Activated naive CD4-positive, alpha-beta T cell treated with anti-CD3 and anti-CD28 coated beads, Interleukin-2, amount 50 U/mL, for 72 hours (primary cell): Measurements from ENCODE around the gene DNM3. TPM values are rescaled to one million over a fixed set of nuclear protein-coding genes. Genes with fewer than 3 reads are reported as not detected.
"Not testable (repeated sequence)": the region's sequence is repeated elsewhere in the genome, so short reads cannot be mapped to it uniquely, and the experiment has no call there.

Experiments used
- ATAC-seq, 2 donors: fragments of 150-1000 bp; cut with Tn5 transposase; 2 replicates each; pipeline ENCODE4 v1.10.0; 2021; ENCODE audit warnings: mild to moderate bottlenecking in 2 of 2, moderate library complexity in 2 of 2
- DNase-seq, 2 donors: peaks; one replicate each; pipeline ENCODE4 v3.0.0; 2021 to 2022; ENCODE audit warnings: low spot score in 2 of 2
- H3K27ac Mint-ChIP-seq, 2 donors: one replicate each; pipeline ENCODE4 v1.8.0; 2022; ENCODE audit warnings: mild to moderate bottlenecking in 2 of 2, mixed read lengths in 2 of 2
- H3K36me3 Mint-ChIP-seq, 2 donors: one replicate each; pipeline ENCODE4 v1.8.0; 2022; ENCODE audit warnings: mixed read lengths in 2 of 2
- H3K9me3 Mint-ChIP-seq, 2 donors: one replicate each; pipeline ENCODE4 v1.8.0; 2022; ENCODE audit warnings: mixed read lengths in 2 of 2
- total RNA-seq, 2 donors: library from RNA; stranded (reverse); gene quantifications; one replicate each; pipeline ENCODE4 v1.2.3, GENCODE V29; 2022

Gene DNM3
- total RNA-seq = 1 to 10 TPM; 2.6 to 4.5 TPM

DNA sequence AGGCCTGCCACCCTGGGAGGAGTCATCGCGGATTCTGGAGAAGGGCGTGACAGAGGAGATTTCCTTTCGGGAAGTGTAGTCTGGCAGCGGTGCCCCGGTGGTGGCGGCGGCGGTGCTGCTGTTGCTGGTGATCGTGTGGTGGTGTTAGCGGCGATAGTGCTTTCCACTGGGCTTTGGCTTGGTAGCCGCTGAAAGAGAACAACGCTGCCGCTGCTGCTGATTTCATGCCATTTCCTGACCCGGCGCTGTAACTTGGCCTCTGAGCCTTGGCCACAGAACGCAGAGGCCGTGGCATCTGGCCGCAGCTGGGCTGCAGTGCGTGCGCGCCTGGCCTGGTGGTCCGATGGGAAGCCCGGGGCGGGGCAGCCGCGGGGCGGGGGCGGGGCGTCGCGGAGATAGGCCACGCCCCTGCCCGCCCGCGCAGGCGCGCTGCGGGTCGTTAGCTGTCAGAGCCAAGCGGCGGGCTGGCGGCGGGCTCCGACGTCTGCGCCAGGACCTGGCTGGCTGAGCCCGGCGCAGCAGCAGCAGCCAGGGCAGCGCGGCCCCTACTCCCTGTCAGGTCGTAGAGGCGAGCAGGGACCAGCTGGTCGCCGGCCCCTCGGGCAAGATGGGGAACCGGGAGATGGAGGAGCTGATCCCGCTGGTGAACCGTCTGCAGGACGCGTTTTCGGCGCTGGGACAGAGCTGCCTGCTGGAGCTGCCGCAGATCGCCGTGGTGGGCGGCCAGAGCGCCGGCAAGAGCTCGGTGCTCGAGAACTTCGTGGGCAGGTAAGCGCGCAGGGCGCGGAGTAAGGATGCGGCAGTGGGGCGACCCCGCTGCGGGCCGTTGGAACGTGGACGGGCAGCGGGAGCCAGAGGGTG is at the start of gene DNM3:
Gene DNM3 (plus strand): TSS at position 449 of the 861 bp plus-strand sequence. CDS start 159 bp downstream, at position 608.
- DNase-seq (peak; percentile 80 to 88), ATAC-seq (peak; percentile 93 to 95)
- H3K27ac Mint-ChIP-seq = peak within 1 kb of the TSS; percentile 61 to 79
- H3K9me3 Mint-ChIP-seq = no peaks in the 10 kb centered on the region
- peaks cover 0 to 7% of the 10 kb centered on the region in 2 donors for H3K36me3 Mint-ChIP-seq

DNA sequence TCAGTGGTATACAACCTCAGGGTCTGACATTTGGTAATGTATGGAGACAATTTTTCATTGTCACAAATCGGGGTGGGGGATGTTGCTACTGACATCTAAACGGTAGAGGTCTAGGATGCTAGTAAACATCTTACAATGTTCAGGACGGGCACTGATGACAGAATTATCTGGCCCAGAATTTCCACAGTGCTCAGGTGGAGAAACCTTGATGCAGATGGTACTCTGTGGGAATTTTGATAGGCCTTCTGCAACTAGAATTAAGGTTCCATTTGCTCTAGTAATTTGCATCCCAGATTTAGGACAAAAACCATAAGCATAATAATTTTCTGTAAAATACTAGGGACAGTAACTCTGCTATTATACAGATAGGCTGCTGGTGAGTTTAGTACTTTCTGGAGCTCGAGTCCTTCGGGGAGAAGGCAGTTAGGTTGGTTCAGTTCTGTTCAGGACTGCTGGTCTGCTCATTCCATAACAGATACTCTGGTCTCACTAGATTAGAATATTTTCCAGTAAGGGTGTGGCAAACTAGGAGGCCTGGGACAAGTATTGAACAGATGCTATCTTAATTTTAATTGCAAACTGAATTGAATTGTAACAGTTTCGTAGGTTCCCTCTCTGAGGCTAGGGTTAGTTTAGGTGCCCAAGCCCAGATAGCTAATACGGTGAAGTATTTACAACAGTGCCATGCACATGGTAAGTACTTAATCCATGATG is 48.5 kb upstream of the DNM3 start:
- no peak for ATAC-seq
- Mint-ChIP-seq H3K36me3 (peaks cover 49 to 72% of the 10 kb centered on the region in 2 donors), H3K9me3 (peaks cover 3 to 4% of the 10 kb centered on the region in 2 donors), H3K27ac (peak overlapping the region; percentile 44 to 88)
- DNase-seq = no peak

DNA sequence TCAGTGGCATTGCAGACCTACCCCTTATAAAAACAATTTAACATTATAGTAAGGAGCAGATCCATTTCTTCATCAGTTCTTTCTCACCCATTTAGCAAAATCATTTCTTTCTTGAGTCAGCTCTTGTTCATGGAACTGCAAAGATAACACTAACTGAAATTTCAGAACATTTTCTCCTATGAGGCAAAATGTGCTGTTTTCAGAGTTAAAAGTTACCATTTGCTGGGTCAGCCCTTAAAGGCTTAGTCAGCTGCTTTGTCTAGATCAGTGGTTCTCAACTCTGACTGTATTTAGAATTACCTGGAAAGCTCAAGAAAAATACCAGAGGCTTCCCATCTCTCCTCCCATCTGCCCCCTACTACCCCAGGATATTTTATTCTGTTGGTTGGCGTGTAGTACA is 47.7 kb upstream of the DNM3 start:
- no peak for DNase-seq
- peak in 1 of 2 donors; percentile 44 for ATAC-seq
- Mint-ChIP-seq H3K27ac (peak overlapping the region; percentile 88 to 92), H3K9me3 (peaks cover 3 to 4% of the 10 kb centered on the region in 2 donors), H3K36me3 (peaks cover 46 to 67% of the 10 kb centered on the region in 2 donors)

- peak overlapping the region; percentile 88 to 92 for H3K27ac Mint-ChIP-seq
- ATAC-seq = peak; percentile 100
Measured at GRCh38 chr1:171794085-171794484, 47.2 kb upstream of the DNM3 start.

GRCh38 chr1:171796592-171796991 is 44.7 kb upstream of the DNM3 start:
- ATAC-seq (no peak), DNase-seq (no peak)
- peak overlapping the region in 1 of 2 donors; percentile 88 for H3K27ac Mint-ChIP-seq
- peaks cover 3 to 4% of the 10 kb centered on the region in 2 donors for H3K9me3 Mint-ChIP-seq
- H3K36me3 Mint-ChIP-seq = peaks cover 33 to 41% of the 10 kb centered on the region in 2 donors

More at GRCh38 chr1:171794085-171794484, 47.2 kb upstream of the DNM3 start:
- DNase-seq = peak; percentile 44 to 60
- peaks cover 46 to 62% of the 10 kb centered on the region in 2 donors for H3K36me3 Mint-ChIP-seq
- H3K9me3 Mint-ChIP-seq = peaks cover 3 to 4% of the 10 kb centered on the region in 2 donors

- ATAC-seq = no peak
- H3K27ac Mint-ChIP-seq = peak overlapping the region in 1 of 2 donors; percentile 12
- DNase-seq = no peak
- peaks cover 25 to 29% of the 10 kb centered on the region in 2 donors for H3K36me3 Mint-ChIP-seq
- H3K9me3 Mint-ChIP-seq = peaks cover 3 to 4% of the 10 kb centered on the region in 2 donors
Measured at GRCh38 chr1:171798311-171798710, 43.0 kb upstream of the DNM3 start.

- DNase-seq (no peak), ATAC-seq (no peak)
- Mint-ChIP-seq H3K9me3 (peaks cover 3% of the 10 kb centered on the region in 2 donors), H3K36me3 (peaks cover 24% of the 10 kb centered on the region in 2 donors), H3K27ac (peak overlapping the region in 1 of 2 donors; percentile 12)
Measured at GRCh38 chr1:171798765-171799164, 42.5 kb upstream of the DNM3 start.

- ATAC-seq = no peak
- Mint-ChIP-seq H3K27ac (no peak overlapping the region), H3K36me3 (peaks cover 20% of the 10 kb centered on the region in 2 donors), H3K9me3 (no peaks in the 10 kb centered on the region)
- DNase-seq = no peak
Measured at GRCh38 chr1:171799166-171799565, 42.1 kb upstream of the DNM3 start.

DNA sequence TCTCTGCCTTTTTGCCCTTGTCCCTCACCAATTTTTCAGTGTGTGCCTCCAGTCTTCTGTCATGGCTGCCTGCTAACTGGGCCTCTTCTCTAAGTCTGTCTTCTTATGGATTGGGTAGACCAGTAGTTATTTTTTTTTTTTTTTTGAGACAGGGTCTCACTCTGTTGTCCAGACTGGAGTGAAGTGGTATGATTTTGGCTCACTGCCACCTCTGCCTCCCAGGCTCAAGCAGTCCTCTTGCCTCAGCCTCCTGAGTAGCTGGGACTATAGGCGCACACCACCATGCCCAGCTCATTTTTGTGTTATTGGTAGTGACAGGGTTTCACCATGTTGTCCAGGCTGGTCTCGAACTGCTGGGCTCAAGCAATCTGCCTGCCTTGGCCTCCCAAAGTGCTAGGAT is 41.6 kb upstream of the DNM3 start:
- not testable (repeated sequence) for DNase-seq, ATAC-seq, H3K9me3 Mint-ChIP-seq
- Mint-ChIP-seq H3K36me3 (peaks cover 15 to 17% of the 10 kb centered on the region in 2 donors), H3K27ac (peak overlapping the region; percentile 28 to 45)

- ATAC-seq = no peak
Measured at GRCh38 chr1:171800342-171800741, 41.0 kb upstream of the DNM3 start.

GRCh38 chr1:171800851-171801250 is 40.4 kb upstream of the DNM3 start:
- Mint-ChIP-seq H3K9me3 (no peaks in the 10 kb centered on the region), H3K27ac (peak overlapping the region in 1 of 2 donors; percentile 39), H3K36me3 (peaks cover 8 to 9% of the 10 kb centered on the region in 2 donors)
- no peak for ATAC-seq
- DNase-seq = no peak

More at GRCh38 chr1:171800342-171800741, 41.0 kb upstream of the DNM3 start:
- DNase-seq = no peak
- Mint-ChIP-seq H3K27ac (peak overlapping the region in 1 of 2 donors; percentile 28), H3K36me3 (peaks cover 8 to 11% of the 10 kb centered on the region in 2 donors), H3K9me3 (no peaks in the 10 kb centered on the region)

DNA sequence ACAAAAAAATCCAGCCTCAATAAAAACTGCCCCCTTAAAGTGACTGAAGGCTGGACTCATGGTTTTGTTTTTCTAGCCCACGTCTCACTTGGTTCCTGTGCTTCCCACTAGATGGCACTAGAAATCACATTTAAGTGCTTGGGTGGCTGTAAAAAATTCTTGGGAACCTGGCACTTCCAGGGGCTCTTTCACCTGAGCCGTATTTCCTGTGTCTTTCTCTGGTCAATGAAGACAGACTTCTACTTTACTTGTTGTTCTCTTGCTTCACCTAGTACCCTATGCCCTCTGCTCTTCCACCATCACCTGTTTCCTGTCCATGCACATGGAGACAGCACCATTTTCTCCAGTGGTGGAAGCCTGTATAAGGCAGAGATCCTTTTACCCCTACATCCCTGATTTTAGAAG is 39.8 kb upstream of the DNM3 start:
- DNase-seq (no peak), ATAC-seq (peak; percentile 28 to 40)
- Mint-ChIP-seq H3K27ac (peak overlapping the region in 1 of 2 donors; percentile 39), H3K9me3 (no peaks in the 10 kb centered on the region), H3K36me3 (peaks cover 1 to 6% of the 10 kb centered on the region in 2 donors)

DNA sequence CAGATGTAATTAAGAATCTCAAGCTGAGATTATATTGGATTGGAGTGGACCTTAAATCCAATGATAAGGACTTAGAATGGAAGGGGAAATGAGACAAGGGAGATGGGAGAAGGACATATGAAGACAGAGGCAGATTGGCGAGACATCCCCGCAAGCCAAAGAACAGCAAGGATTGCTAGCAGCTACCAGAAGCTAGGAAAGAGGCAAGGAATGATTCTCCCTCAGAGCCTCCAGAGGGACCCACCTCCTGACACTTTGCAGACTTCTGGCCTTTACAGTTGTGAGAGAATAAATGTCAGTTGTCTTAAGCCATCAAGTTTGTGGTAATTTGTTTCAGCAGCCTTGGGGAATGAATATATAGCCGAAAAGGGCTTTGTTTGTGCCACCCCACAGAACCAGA is 39.1 kb upstream of the DNM3 start:
- Mint-ChIP-seq H3K9me3 (no peaks in the 10 kb centered on the region), H3K36me3 (no peaks in the 10 kb centered on the region), H3K27ac (no peak overlapping the region)
- DNase-seq = no peak
- ATAC-seq = no peak

DNA sequence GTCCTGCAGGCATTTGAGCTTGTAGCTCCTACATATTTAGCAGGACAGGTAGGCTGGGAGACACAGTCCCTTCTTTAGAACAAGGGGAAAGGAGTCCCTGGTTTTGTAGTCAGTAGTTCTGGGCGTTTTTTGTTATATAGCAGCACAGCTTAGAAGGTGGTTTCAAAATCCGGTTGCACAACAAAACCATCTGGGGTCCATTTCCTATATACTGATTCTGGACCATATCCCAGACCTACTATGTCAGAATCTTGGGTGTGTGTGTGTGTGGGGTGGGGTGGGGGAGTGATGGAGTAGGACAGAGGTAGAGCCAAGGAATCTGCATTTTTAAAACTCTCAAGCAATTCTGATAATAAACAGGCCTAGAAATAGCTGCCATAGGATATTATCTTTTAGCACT is 38.3 kb upstream of the DNM3 start:
- Mint-ChIP-seq H3K9me3 (no peaks in the 10 kb centered on the region), H3K27ac (no peak overlapping the region), H3K36me3 (no peaks in the 10 kb centered on the region)
- no peak for DNase-seq
- ATAC-seq = no peak

- no peaks in the 10 kb centered on the region for H3K36me3 Mint-ChIP-seq
- DNase-seq = no peak
- no peak for ATAC-seq
- no peaks in the 10 kb centered on the region for H3K9me3 Mint-ChIP-seq
- no peak overlapping the region for H3K27ac Mint-ChIP-seq
Measured at GRCh38 chr1:171803461-171804022, 37.8 kb upstream of the DNM3 start.

DNA sequence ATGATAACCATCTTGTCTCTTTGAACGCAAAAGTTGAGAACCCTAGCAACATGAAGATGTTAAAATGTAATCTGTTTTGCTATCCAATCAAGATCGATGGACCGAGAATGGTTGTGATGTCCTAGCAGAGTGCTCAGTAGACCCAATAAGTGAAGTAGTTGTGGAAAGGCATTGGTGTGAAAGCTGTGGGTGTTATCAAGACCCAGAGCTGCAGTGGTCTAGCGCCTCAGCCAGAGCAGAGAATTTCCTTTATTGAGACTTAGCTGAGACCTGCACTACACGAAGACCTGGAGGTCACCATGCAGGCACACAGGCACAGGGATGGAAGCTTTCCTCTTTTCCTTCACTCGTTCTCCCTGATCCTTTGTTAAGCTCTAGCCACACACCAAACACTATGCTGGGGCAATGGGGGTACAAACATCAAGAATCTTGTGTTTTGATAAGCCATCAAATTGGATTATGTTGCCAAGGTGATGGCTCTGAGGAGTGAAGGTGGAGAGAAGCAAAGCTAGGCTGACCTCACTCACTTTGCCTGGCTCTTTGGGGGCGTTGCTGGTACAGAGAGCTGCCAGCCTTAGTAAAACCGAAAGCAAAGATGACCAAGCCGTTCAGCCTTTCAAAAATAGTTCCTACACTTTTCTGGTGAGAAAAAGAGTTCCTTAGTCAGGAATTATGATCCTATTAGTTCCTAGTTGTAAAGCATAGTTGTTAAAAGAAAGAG is 35.7 kb upstream of the DNM3 start:
- ATAC-seq = peak; percentile 56 to 66
- peak overlapping the region in 1 of 2 donors; percentile 12 for H3K27ac Mint-ChIP-seq
- H3K9me3 Mint-ChIP-seq = no peaks in the 10 kb centered on the region
- no peak for DNase-seq
- H3K36me3 Mint-ChIP-seq = no peaks in the 10 kb centered on the region
